BE2C (cell line): ENCODE measurements around the gene ELMOD1. TPM values are rescaled to one million over a fixed set of nuclear protein-coding genes. Genes with fewer than 3 reads are reported as not detected.
A peak's percentile ranks its signal among the peaks of the same experiment; 100 is the strongest.

Source experiments
- DNase-seq: peaks from one replicate; pipeline ENCODE4 v3.0.0-alpha.2; 2020
- H3K27me3 ChIP-seq: fragments of 250-450 bp; sonication (Bioruptor Pico); 2 replicates; pipeline ENCODE4 v1.5.1; 2020; ENCODE audit warnings: mild to moderate bottlenecking
- H3K36me3 ChIP-seq: fragments of 250-450 bp; sonication (Bioruptor Pico); 2 replicates; pipeline ENCODE4 v1.5.1; 2020; ENCODE audit warnings: mild to moderate bottlenecking
- H3K4me1 ChIP-seq: fragments of 250-450 bp; sonication (Bioruptor Pico); 2 replicates; pipeline ENCODE4 v1.5.1; 2020
- H3K4me3 ChIP-seq: 2 replicates; pipeline ENCODE4 v1.5.1; 2011; ENCODE audit warnings: low read depth, low read length
- H3K9me3 ChIP-seq: fragments of 250-450 bp; sonication (Bioruptor Pico); 2 replicates; pipeline ENCODE4 v1.5.1; 2020
- polyA plus RNA-seq: library from polyadenylated mRNA; unstranded; fragments of >200 nt; gene quantifications from one replicate; pipeline ENCODE4 v1.2.1, GENCODE V29; 2012; ENCODE audit warnings: low read depth, missing spikeins; ENCODE audit not compliant: insufficient read length, insufficient read depth
- TF ChIP-seq, protein P1 (sequence below): IDR thresholded peaks from 2 replicates; pipeline ENCODE4 v1.5.1; 2012; ENCODE audit warnings: mild to moderate bottlenecking, low read depth, low read length

ELMOD1 gene
- not detected for polyA plus RNA-seq

DNA sequence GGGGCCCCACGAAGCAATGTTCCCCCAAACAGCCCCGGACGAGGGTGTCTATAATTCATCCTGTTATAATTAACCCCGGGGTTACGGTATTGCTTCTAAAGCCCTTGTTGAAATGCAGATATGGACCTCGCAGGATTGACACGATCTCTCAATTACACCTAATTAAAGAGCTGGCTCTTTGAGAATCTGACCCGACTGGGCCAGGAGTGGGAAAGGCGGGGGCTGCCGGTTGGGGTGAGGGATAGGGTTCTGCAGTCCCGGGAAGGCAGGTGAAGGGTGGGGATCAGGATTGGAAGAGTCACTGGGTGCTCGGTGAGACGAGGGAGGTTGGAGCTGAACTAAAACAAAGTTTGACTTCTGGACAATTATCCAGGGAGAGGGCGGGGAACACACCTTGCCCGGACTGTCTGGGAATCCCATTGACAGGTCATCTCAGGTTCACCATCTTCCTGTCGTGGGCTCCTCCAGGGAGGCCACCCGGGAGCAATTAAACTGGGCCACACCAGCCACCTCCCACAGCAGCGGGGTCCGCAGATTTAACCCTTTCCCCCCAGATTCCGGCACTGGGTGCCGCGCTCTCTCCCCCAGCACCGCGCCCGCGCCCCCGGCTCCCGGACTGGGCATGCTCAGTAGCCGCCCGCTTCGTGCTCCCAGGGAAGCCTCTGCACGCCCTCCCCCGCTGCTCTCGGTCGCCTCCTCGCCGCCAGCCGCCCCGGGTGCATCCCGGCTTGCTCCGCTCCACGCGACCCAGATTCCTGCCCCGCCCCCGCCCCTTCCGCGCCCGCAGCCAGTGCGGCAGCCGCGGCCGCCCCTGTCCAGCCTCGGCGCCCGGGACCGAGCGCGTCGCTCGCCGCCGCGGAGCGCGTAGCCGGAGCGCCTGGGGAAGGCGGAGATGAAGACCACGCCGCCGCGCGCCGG, at the start of gene ELMOD1:
Gene ELMOD1, plus strand, starts transcription at position 688 of the 918 bp plus-strand sequence. CDS start 27,043 bp downstream, outside the sequence.
- TF ChIP-seq, protein P1, sequence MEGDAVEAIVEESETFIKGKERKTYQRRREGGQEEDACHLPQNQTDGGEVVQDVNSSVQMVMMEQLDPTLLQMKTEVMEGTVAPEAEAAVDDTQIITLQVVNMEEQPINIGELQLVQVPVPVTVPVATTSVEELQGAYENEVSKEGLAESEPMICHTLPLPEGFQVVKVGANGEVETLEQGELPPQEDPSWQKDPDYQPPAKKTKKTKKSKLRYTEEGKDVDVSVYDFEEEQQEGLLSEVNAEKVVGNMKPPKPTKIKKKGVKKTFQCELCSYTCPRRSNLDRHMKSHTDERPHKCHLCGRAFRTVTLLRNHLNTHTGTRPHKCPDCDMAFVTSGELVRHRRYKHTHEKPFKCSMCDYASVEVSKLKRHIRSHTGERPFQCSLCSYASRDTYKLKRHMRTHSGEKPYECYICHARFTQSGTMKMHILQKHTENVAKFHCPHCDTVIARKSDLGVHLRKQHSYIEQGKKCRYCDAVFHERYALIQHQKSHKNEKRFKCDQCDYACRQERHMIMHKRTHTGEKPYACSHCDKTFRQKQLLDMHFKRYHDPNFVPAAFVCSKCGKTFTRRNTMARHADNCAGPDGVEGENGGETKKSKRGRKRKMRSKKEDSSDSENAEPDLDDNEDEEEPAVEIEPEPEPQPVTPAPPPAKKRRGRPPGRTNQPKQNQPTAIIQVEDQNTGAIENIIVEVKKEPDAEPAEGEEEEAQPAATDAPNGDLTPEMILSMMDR = no peak
- Histone ChIP-seq H3K4me3 (peak within 1 kb of the TSS; percentile 67), H3K9me3 (peaks cover 4% of the 10 kb centered on the region; the same call in 1 of the 2 replicates), H3K27me3 (peaks cover 88% of the 10 kb centered on the region), H3K4me1 (no peaks in the 10 kb centered on the region), H3K36me3 (no peaks in the 10 kb centered on the region)
- DNase-seq = peak; percentile 76

GRCh38 chr11:107545101-107545514, 45.8 kb upstream of the ELMOD1 start:
- H3K4me1 ChIP-seq = no peaks in the 10 kb centered on the region; the same call in 1 of the 2 replicates
- TF ChIP-seq, protein P1 = no peak
- no peak for DNase-seq
- H3K27me3 ChIP-seq = no peaks in the 10 kb centered on the region
- no peak overlapping the region for H3K4me3 ChIP-seq
- no peaks in the 10 kb centered on the region for H3K9me3 ChIP-seq
- 0 out of 2 replicates have a peak, but pooled peaks cover 3% of the 10 kb centered on the region for H3K36me3 ChIP-seq

DNA sequence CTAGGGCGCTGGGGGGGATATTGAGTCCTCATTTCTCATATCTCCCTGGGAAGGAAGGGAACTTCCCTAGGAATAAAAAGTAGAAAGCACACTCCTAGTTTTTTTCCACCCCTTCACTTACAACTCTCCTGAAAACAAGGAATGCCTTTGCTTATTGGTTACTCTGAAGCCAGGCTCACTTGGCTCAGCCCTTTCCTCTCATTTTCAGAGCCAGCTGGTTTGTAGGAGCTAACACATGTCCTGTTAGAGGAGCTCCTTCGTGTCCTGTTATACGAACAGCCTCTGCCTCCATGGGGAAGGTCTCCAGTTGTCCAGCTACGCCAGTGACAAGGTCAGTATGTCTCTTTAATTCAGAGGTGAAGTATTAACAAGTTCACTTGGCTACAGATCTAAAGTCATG, 43.0 kb upstream of the ELMOD1 start:
- TF ChIP-seq, protein P1 = no peak
- H3K9me3 ChIP-seq = no peaks in the 10 kb centered on the region
- H3K4me1 ChIP-seq = no peaks in the 10 kb centered on the region; the same call in 1 of the 2 replicates
- peaks cover 10% of the 10 kb centered on the region for H3K36me3 ChIP-seq
- H3K27me3 ChIP-seq = no peaks in the 10 kb centered on the region
- no peak overlapping the region for H3K4me3 ChIP-seq
- DNase-seq = no peak

DNA sequence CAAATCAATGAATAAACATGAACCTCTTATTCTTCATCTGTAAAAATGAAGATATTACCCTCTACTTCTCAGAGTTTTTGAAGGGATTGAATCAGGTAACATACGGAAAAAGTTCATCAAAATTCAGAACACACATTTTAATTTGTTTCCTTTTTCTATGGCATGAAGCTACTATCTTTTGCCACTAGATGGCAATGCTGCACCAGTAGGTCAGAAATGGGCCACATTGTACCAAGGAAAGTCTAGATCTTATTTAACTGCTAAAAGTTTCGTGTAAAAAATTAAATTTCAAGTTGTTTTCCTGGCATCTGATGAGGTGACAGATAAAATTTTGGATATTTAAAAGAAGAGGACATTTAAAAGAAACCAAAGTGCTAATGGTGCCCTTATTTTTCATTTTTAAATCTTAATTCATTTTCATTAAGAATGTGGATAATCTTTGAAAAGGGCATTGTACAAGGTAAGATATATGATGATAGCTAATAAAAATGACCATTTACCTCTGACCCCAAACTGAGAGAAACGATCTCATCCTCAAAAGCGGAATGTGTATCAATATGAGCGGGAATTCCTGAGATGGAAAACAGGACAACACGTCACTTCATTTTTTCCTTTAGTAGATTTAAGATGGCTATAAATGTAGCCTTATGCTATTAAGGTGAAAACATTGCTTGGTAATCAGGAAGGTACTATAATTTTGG, 41.5 kb upstream of the ELMOD1 start:
- Histone ChIP-seq H3K4me1 (no peaks in the 10 kb centered on the region; the same call in 1 of the 2 replicates), H3K27me3 (no peaks in the 10 kb centered on the region), H3K4me3 (no peak overlapping the region), H3K9me3 (no peaks in the 10 kb centered on the region), H3K36me3 (peaks cover 14% of the 10 kb centered on the region)
- TF ChIP-seq, protein P1 = peak; percentile 92
- DNase-seq = peak; percentile 24

DNA sequence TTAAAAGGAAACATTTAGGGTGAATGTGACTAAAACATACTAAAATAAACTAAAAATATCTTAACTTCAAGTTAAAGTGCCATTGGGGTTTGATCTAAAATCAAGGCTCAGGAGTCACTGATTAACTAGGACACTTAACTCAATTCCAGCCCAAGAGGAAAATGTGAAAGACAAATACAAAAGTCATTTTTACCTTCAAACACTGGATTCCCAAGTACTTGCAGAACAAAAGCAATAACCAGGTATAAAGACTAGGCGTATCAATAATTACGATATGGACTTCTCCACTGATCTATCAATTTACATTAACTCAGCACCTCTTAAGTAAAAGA, 41.0 kb upstream of the ELMOD1 start:
- DNase-seq = no peak
- TF ChIP-seq, protein P1 = no peak
- no peaks in the 10 kb centered on the region; the same call in 1 of the 2 replicates for H3K4me1 ChIP-seq
- H3K27me3 ChIP-seq = no peaks in the 10 kb centered on the region
- H3K9me3 ChIP-seq = no peaks in the 10 kb centered on the region
- H3K4me3 ChIP-seq = no peak overlapping the region
- peaks cover 14% of the 10 kb centered on the region for H3K36me3 ChIP-seq
